ENCODE results near the gene MIPOL1. TPM values are rescaled to one million over a fixed set of nuclear protein-coding genes. Genes with fewer than 3 reads are reported as not detected.

The MIPOL1 gene
- total RNA-seq, 4 donors from 2014 or later: 11.4 to 25.7 (median 18.9) TPM

GRCh38 chr14:37589715-37590427 is 392.1 kb downstream of the MIPOL1 start:
- DNase-seq (ENCODE audit: low spot score in 2 of 2): no peak
- Histone ChIP-seq H3K4me3 (no peak overlapping the region), H3K9me3 (no peaks in the 10 kb centered on the region), H3K27ac (no peak overlapping the region), H3K36me3 (no peaks in the 10 kb centered on the region), H3K27me3 (peaks cover 6 to 97% of the 10 kb centered on the region in 2 donors), H3K4me1 (peaks cover 0 to 46% (median 3%) of the 10 kb centered on the region in 4 donors)
- TF ChIP-seq EP300 (IDR thresholded peaks at IDR 0.05) (no peak), CTCF (IDR thresholded peaks at IDR 0.05) (no peak), POLR2A (IDR thresholded peaks at IDR 0.05) (no peak)
- WGBS, 2 donors: 19 to 20% methylated on average over 6 of the region's 6 CpGs

DNA sequence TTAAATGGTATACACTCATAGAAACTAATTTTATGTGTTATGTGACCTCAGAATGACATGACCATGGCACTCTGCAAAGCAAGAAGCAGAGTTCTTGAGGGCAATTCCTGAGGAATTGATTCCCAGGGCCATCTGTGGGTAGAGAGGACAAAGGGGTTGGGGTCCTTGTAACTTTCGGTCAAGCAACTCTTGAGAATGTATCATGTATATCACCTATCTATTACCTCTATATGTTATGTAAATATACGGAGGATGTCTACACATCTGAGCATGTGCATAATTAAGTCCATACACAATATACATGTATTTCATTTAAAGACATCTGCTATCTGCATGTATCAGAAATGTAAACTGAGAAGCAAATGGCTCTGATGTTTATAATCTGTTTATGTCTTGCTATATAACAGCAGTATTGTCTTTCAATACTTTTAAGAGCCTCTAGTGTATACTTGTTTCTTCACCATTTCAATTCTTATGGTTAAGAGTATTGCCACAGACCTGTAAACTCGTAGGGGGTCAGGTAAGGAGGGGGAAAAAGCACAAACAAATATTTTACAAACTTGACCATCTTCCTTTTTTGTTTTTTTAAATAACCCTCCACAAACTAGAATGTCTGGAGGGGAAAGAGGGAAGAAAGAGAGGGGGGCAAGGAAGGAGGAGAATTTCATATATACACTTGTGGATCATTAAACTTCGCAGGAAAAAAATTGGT is 392.8 kb downstream of the MIPOL1 start:
- H3K36me3 ChIP-seq: no peaks in the 10 kb centered on the region
- H3K4me3 ChIP-seq: no peak overlapping the region
- H3K27me3 ChIP-seq: peaks cover 8 to 95% of the 10 kb centered on the region in 2 donors
- TF ChIP-seq CTCF (IDR thresholded peaks at IDR 0.05) (no peak), POLR2A (IDR thresholded peaks at IDR 0.05) (no peak), EP300 (IDR thresholded peaks at IDR 0.05) (no peak)
- H3K27ac ChIP-seq: no peak overlapping the region
- no peaks in the 10 kb centered on the region for H3K9me3 ChIP-seq
- 16 to 25% methylated on average over 4 of the region's 4 CpGs for WGBS, 2 donors
- H3K4me1 ChIP-seq: peaks cover 0 to 47% (median 7%) of the 10 kb centered on the region in 4 donors
- DNase-seq (ENCODE audit: low spot score in 2 of 2): no peak

DNA sequence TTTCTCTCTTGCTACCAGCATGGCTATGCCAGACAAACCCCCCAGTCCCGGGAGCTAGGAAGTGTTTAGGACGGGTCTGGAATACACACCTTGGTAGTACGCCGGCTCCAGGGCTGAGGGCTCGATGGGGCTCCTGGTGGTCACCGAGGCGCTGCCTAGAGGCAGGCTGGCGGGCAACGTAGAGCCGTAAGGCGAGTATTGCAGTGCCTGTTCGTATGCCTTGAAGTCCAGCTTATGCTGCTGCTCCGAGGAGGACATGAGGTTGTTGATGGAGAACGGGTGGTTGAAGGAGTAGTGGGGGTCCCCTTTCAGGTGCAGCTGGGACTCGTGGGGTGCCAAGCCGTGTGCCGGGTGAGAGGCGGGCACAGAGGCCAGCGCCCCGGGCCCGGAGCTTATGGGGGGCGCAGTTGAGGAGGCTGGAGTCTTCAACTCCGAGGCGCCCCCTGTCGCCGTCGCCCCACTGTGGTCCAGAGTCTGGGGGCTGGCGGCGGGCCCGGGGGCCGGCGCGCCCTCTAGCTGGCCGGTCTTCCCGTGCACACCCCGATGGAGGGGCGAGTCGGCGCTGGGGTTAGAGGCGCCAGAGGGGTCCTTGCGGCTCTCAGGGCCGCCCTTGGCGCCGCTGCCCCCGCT is 393.7 kb downstream of the MIPOL1 start:
- Histone ChIP-seq H3K4me3 (no peak overlapping the region), H3K27ac (no peak overlapping the region), H3K27me3 (peaks cover 8 to 95% of the 10 kb centered on the region in 2 donors), H3K9me3 (no peaks in the 10 kb centered on the region), H3K4me1 (peaks cover 0 to 55% (median 14%) of the 10 kb centered on the region in 4 donors), H3K36me3 (no peaks in the 10 kb centered on the region)
- TF ChIP-seq POLR2A (IDR thresholded peaks at IDR 0.05) (no peak), CTCF (IDR thresholded peaks at IDR 0.05) (no peak), EP300 (IDR thresholded peaks at IDR 0.05) (no peak)
- no peak for DNase-seq (ENCODE audit: low spot score in 2 of 2)
- WGBS, 2 donors: 3 to 12% methylated on average over 20 to 40 of the region's 45 CpGs

- H3K27me3 ChIP-seq: peaks cover 8 to 95% of the 10 kb centered on the region in 2 donors
- no peaks in the 10 kb centered on the region for H3K36me3 ChIP-seq
- no peak overlapping the region for H3K27ac ChIP-seq
- no peak overlapping the region for H3K4me3 ChIP-seq
- H3K4me1 ChIP-seq: peaks cover 0 to 55% (median 14%) of the 10 kb centered on the region in 4 donors
- no peak for TF ChIP-seq POLR2A (IDR thresholded peaks at IDR 0.05)
- TF ChIP-seq EP300 (IDR thresholded peaks at IDR 0.05): no peak
- no peak for TF ChIP-seq CTCF (IDR thresholded peaks at IDR 0.05)
- no peak for DNase-seq (ENCODE audit: low spot score in 2 of 2)
- WGBS, 2 donors: 0 to 9% methylated on average over 11 to 56 of the region's 58 CpGs
- no peaks in the 10 kb centered on the region for H3K9me3 ChIP-seq
Measured at GRCh38 chr14:37591941-37592481, 394.3 kb downstream of the MIPOL1 start.

All from tibial nerve (tissue), 4 donors.